ENCODE results near the gene GMCL2. TPM values are rescaled to one million over a fixed set of nuclear protein-coding genes. Genes with fewer than 3 reads are reported as not detected.

The GMCL2 gene
- total and polyA plus RNA-seq, 9 of the 15 experiments (the other 6 are each of a cell fraction or from before 2014, with no cell fraction given), result 0.04 TPM; not detected in 8

- TF ChIP-seq BACH1 (tag; IDR thresholded peaks at IDR 0.05), result no peak
- no peak for TF ChIP-seq NRF1 (conservative IDR thresholded peaks at IDR 0.05 in 1 of 2, IDR thresholded peaks at IDR 0.05 in 1 of 2)
- TF ChIP-seq KLF6 (CRISPR knock-in tag; IDR thresholded peaks at IDR 0.05; ENCODE audit: borderline replicate concordance), result no peak
- TF ChIP-seq ZNF785 (CRISPR knock-in tag; IDR thresholded peaks at IDR 0.05), result no peak
- TF ChIP-seq HMBOX1 (IDR thresholded peaks at IDR 0.05), result no peak
- TF ChIP-seq FOXP4 (CRISPR knock-in tag; IDR thresholded peaks at IDR 0.05; ENCODE audit: borderline replicate concordance), result no peak
- no peak for TF ChIP-seq USF2 (CRISPR knock-in tag; IDR thresholded peaks at IDR 0.05)
- TF ChIP-seq SMC3 (conservative IDR thresholded peaks at IDR 0.05; ENCODE audit: insufficient read depth, low read depth, low read length), result peak; percentile 89
- no peak for TF ChIP-seq ZNF197 (CRISPR knock-in tag; IDR thresholded peaks at IDR 0.05; ENCODE audit: low read depth)
- no peak for TF ChIP-seq SNIP1 (IDR thresholded peaks at IDR 0.05; ENCODE audit: low read depth)
- no peak for TF ChIP-seq SNRNP70 (optimal IDR thresholded peaks at IDR 0.05; ENCODE audit: low read depth, low read length)
- no peak for TF ChIP-seq NR0B1 (IDR thresholded peaks at IDR 0.05; ENCODE audit: partially characterized antibody)
- TF ChIP-seq ZNF561 (CRISPR knock-in tag; conservative IDR thresholded peaks at IDR 0.05), result no peak
- TF ChIP-seq PTTG1 (tag; IDR thresholded peaks at IDR 0.05; ENCODE audit: low read depth), result no peak
- no peak for TF ChIP-seq MEF2D (tag; conservative IDR thresholded peaks at IDR 0.05; ENCODE audit: low read depth)
- no peak for TF ChIP-seq ZNF354B (CRISPR knock-in tag; IDR thresholded peaks at IDR 0.05)
- TF ChIP-seq GTF2A2 (tag; IDR thresholded peaks at IDR 0.05), result no peak
- no peak for TF ChIP-seq RBM39 (optimal IDR thresholded peaks at IDR 0.05; ENCODE audit: low read depth, low read length)
- TF ChIP-seq SLC30A9 (CRISPR knock-in tag; IDR thresholded peaks at IDR 0.05), result no peak
- no peak for TF ChIP-seq PCBP1 (IDR thresholded peaks at IDR 0.05; ENCODE audit: low read depth, low read length, poor library complexity, severe bottlenecking)
- TF ChIP-seq BRD9 (IDR thresholded peaks at IDR 0.05; ENCODE audit: low read depth, partially characterized antibody), result no peak
- no peak for TF ChIP-seq MYNN (IDR thresholded peaks at IDR 0.05)
- TF ChIP-seq MYNN (CRISPR knock-in tag; IDR thresholded peaks at IDR 0.05), result no peak
- TF ChIP-seq ZBTB1 (CRISPR knock-in tag; IDR thresholded peaks at IDR 0.05; ENCODE audit: borderline replicate concordance, low read depth), result no peak
- TF ChIP-seq MED1 (CRISPR knock-in tag; IDR thresholded peaks at IDR 0.05; ENCODE audit: borderline replicate concordance), result no peak
- TF ChIP-seq POLR2A (conservative IDR thresholded peaks at IDR 0.05), result peak; percentile 35; the same call in 1 of the 2 replicates
Measured at GRCh38 chr5:178145965-178146820, 41.0 kb downstream of the GMCL2 start (continued).

Measured in K562 (cell line).